Breast epithelium (tissue), 3 donors: ENCODE measurements around the gene C17orf113.

Experiments used
- POLR2AphosphoS5 ChIP-seq, 3 donors: sonication (generic); formaldehyde crosslinking; IDR thresholded peaks; one replicate each; pipeline ENCODE4 v1.6.1; 2017; ENCODE audit warnings: antibody characterized with exemption in 3 of 3
- TF ChIP-seq, protein P1 (sequence below), 3 donors: fragments of 450-650 bp; IDR thresholded peaks; one replicate each; pipeline ENCODE4 v1.5.1; 2016 to 2017; ENCODE audit warnings: antibody characterized with exemption in 3 of 3, mild to moderate bottlenecking in 3 of 3, moderate library complexity in 3 of 3

DNA sequence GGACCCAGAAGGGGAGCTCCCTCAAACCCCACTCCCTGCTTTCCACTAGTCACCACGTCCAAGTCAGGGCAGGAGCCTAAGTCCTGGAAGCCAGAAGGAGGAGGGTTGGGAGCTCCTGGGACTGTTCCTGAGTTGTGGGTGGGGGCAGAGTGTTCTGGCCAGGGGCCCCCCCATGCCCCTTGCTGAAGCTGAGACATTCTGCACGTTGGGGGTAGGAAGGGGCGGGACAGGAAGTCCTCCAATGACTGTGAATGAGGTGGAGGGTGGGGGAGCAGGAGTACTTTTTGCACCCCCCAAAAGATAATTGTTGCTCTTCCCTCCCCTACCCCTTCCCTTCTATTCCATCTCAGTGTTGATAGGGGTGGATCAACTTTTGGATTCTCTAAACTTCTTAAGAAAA, 21.4 kb upstream of the C17orf113 start:
- TF ChIP-seq, protein P1, sequence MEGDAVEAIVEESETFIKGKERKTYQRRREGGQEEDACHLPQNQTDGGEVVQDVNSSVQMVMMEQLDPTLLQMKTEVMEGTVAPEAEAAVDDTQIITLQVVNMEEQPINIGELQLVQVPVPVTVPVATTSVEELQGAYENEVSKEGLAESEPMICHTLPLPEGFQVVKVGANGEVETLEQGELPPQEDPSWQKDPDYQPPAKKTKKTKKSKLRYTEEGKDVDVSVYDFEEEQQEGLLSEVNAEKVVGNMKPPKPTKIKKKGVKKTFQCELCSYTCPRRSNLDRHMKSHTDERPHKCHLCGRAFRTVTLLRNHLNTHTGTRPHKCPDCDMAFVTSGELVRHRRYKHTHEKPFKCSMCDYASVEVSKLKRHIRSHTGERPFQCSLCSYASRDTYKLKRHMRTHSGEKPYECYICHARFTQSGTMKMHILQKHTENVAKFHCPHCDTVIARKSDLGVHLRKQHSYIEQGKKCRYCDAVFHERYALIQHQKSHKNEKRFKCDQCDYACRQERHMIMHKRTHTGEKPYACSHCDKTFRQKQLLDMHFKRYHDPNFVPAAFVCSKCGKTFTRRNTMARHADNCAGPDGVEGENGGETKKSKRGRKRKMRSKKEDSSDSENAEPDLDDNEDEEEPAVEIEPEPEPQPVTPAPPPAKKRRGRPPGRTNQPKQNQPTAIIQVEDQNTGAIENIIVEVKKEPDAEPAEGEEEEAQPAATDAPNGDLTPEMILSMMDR (IDR thresholded peaks at IDR 0.05), result no peak
- no peak for TF ChIP-seq POLR2AphosphoS5 (IDR thresholded peaks at IDR 0.05)
